IMR-90 (cell line): ENCODE results near the gene SPTB. TPM values are rescaled to one million over a fixed set of nuclear protein-coding genes. Genes with fewer than 3 reads are reported as not detected.

Experiments
- ATAC-seq: fragments of 200-7000 bp; cut with Tn5 transposase; 2 replicates; pipeline ENCODE4 v1.9.1; 2020; ENCODE audit warnings: low read depth, mild to moderate bottlenecking, moderate library complexity
- BruUV-seq: library from RNA; stranded (reverse); fragments of 400-500 nt; replicated peaks from 2 replicates; lab custom pipeline; 2021; lab: Mats Ljungman, UMichigan
- CTCF ChIA-PET: fragments of 300-600 bp; formaldehyde crosslinking; extraction: SDS; loops from one replicate; lab custom pipeline; 2021; ENCODE audit warnings: antibody characterized with exemption; lab: Yijun Ruan, JAX
- POLR2A ChIA-PET: fragments of 300-600 bp; sonication (Branson Sonifier 250); formaldehyde crosslinking; loops from one replicate; lab custom pipeline; 2022; ENCODE audit warnings: antibody characterized with exemption; ENCODE audit not compliant: unreplicated experiment; lab: Charles Lee
- DNase-seq: peaks from one replicate; pipeline ENCODE4 v3.0.0; 2013
- H2AFZ ChIP-seq: replicated peaks from 2 replicates; pipeline ENCODE3; 2013; ENCODE audit warnings: low read length, mild to moderate bottlenecking; ENCODE audit not compliant: poor library complexity
- H2AK5ac ChIP-seq: 2 replicates; pipeline ENCODE4 v1.6.1; 2013; ENCODE audit warnings: low read depth, low read length, inconsistent platforms
- H2AK9ac ChIP-seq: replicated peaks from 2 replicates; pipeline ENCODE3; 2013; ENCODE audit warnings: mild to moderate bottlenecking, low read depth, low read length, moderate library complexity; ENCODE audit not compliant: poor library complexity
- H2BK120ac ChIP-seq: 2 replicates; pipeline ENCODE4 v1.6.1; 2013; ENCODE audit warnings: low read depth, low read length, inconsistent platforms
- H2BK15ac ChIP-seq: 3 replicates; pipeline ENCODE4 v1.6.1; 2013; ENCODE audit warnings: low read depth, low read length, inconsistent platforms
- H2BK20ac ChIP-seq: 2 replicates; pipeline ENCODE4 v1.6.1; 2013; ENCODE audit warnings: low read depth, mild to moderate bottlenecking, inconsistent platforms, low read length, moderate library complexity
- H2BK5ac ChIP-seq: 2 replicates; pipeline ENCODE4 v1.6.1; 2013; ENCODE audit warnings: mild to moderate bottlenecking, low read depth, low read length, inconsistent platforms; ENCODE audit not compliant: poor library complexity, severe bottlenecking
- H3K14ac ChIP-seq: replicated peaks from 2 replicates; pipeline ENCODE4 v1.6.1; 2013; ENCODE audit warnings: low read depth, low read length, inconsistent platforms
- H3K18ac ChIP-seq: 2 replicates; pipeline ENCODE4 v1.6.1; 2013; ENCODE audit warnings: low read depth, low read length, control low read depth
- H3K23ac ChIP-seq: 2 replicates; pipeline ENCODE4 v1.6.1; 2013; ENCODE audit warnings: low read depth, low read length, inconsistent platforms
- H3K27ac ChIP-seq: 2 replicates; pipeline ENCODE4 v1.5.1; 2013; ENCODE audit warnings: mild to moderate bottlenecking, control low read depth, low read length; ENCODE audit not compliant: insufficient read depth
- H3K27me3 ChIP-seq: 2 replicates; pipeline ENCODE4 v1.6.1; 2013; ENCODE audit warnings: low read length; ENCODE audit not compliant: control insufficient read depth, insufficient read depth
- H3K36me3 ChIP-seq: 2 replicates; pipeline ENCODE4 v1.6.1; 2013; ENCODE audit warnings: low read length, mixed read lengths; ENCODE audit not compliant: control insufficient read depth, insufficient read depth
- H3K4ac ChIP-seq: 2 replicates; pipeline ENCODE4 v1.6.1; 2013; ENCODE audit warnings: low read depth, low read length, inconsistent platforms
- H3K4me1 ChIP-seq: 2 replicates; pipeline ENCODE4 v1.6.1; 2013; ENCODE audit warnings: low read length, mixed read lengths; ENCODE audit not compliant: control insufficient read depth, insufficient read depth
- H3K4me2 ChIP-seq: 2 replicates; pipeline ENCODE4 v1.6.1; 2013; ENCODE audit warnings: low read depth, mild to moderate bottlenecking, control low read depth, low read length, moderate library complexity
- H3K4me3 ChIP-seq: 2 replicates; pipeline ENCODE4 v1.5.1; 2013; ENCODE audit warnings: low read depth, mild to moderate bottlenecking, control low read depth, low read length, moderate library complexity; ENCODE audit not compliant: insufficient read depth
- H3K56ac ChIP-seq: 2 replicates; pipeline ENCODE4 v1.6.1; 2013; ENCODE audit warnings: low read length, inconsistent platforms; ENCODE audit not compliant: insufficient read depth; ENCODE audit errors: extremely low read depth
- H3K79me1 ChIP-seq, 2 experiments: 2 replicates each; pipeline ENCODE4 v1.6.1; 2013; ENCODE audit warnings: low read length in 2 of 2, inconsistent platforms in 1 of 2, low read depth in 1 of 2
- H3K9ac ChIP-seq: 2 replicates; pipeline ENCODE4 v1.6.1; 2013; ENCODE audit warnings: low read depth, low read length, control low read depth
- H3K9me1 ChIP-seq: 2 replicates; pipeline ENCODE4 v1.6.1; 2013; ENCODE audit warnings: low read length, inconsistent platforms; ENCODE audit not compliant: insufficient read depth
- H3K9me3 ChIP-seq: 2 replicates; pipeline ENCODE4 v1.6.1; 2013; ENCODE audit warnings: low read length; ENCODE audit not compliant: control insufficient read depth, insufficient read depth
- H4K20me1 ChIP-seq: 2 replicates; pipeline ENCODE4 v1.6.1; 2013; ENCODE audit warnings: low read length, inconsistent platforms; ENCODE audit not compliant: insufficient read depth
- H4K5ac ChIP-seq: 2 replicates; pipeline ENCODE4 v1.6.1; 2013; ENCODE audit warnings: mild to moderate bottlenecking, low read depth, low read length, control low read depth
- H4K8ac ChIP-seq, 2 experiments: 2 replicates each; pipeline ENCODE4 v1.6.1; 2013; ENCODE audit warnings: low read depth in 2 of 2, low read length in 2 of 2, control low read depth in 1 of 2, inconsistent platforms in 1 of 2
- H4K91ac ChIP-seq: 2 replicates; pipeline ENCODE4 v1.6.1; 2013; ENCODE audit warnings: low read depth, low read length, inconsistent platforms; ENCODE audit not compliant: insufficient read depth
- CHD1 ChIP-seq: IDR thresholded peaks from 2 replicates; pipeline ENCODE4 v1.6.1; 2012; ENCODE audit warnings: low read depth, low read length, improper control_type of control experiment
- FOS ChIP-seq: fragments of 150-350 bp; IDR thresholded peaks from 2 replicates; pipeline ENCODE4 v1.6.1; 2016; ENCODE audit warnings: low read depth, low read length
- MAFK ChIP-seq: IDR thresholded peaks from 2 replicates; pipeline ENCODE4 v1.6.1; 2012; ENCODE audit warnings: low read depth, low read length, improper control_type of control experiment
- MAZ ChIP-seq: IDR thresholded peaks from 2 replicates; pipeline ENCODE4 v1.6.1; 2012; ENCODE audit warnings: low read depth, mild to moderate bottlenecking, low read length, improper control_type of control experiment, moderate library complexity, borderline replicate concordance
- MXI1 ChIP-seq: IDR thresholded peaks from 2 replicates; pipeline ENCODE4 v1.6.1; 2012; ENCODE audit warnings: low read depth, mild to moderate bottlenecking, low read length, moderate library complexity, borderline replicate concordance
- NFE2L2 ChIP-seq: fragments of 150-350 bp; IDR thresholded peaks from 2 replicates; pipeline ENCODE4 v1.6.1; 2016; ENCODE audit warnings: low read depth, mild to moderate bottlenecking, low read length
- POLR2A ChIP-seq: IDR thresholded peaks from 2 replicates; pipeline ENCODE4 v1.6.1; 2012; ENCODE audit warnings: mild to moderate bottlenecking, low read depth, low read length
- RAD21 ChIP-seq: IDR thresholded peaks from 2 replicates; pipeline ENCODE4 v1.6.1; 2012; ENCODE audit warnings: low read length, improper control_type of control experiment
- RCOR1 ChIP-seq: IDR thresholded peaks from 2 replicates; pipeline ENCODE4 v1.6.1; 2012; ENCODE audit warnings: mild to moderate bottlenecking, low read length, improper control_type of control experiment; ENCODE audit not compliant: insufficient replicate concordance
- RFX5 ChIP-seq: IDR thresholded peaks from 2 replicates; pipeline ENCODE4 v1.8.0; 2012; ENCODE audit warnings: low read depth, mild to moderate bottlenecking, low read length, moderate library complexity
- SMC3 ChIP-seq: fragments of 150-350 bp; IDR thresholded peaks from 2 replicates; pipeline ENCODE4 v1.6.1; 2016; ENCODE audit warnings: low read depth, mild to moderate bottlenecking, antibody characterized with exemption, low read length, moderate library complexity
- WGBS, 2 experiments: methylation state at CpG; one replicate each; pipeline versions ENCODE4 v1.1.5 to v1.1.7; 2013; ENCODE audit warnings: missing lambda C conversion rate in 2 of 2; ENCODE audit not compliant: insufficient read length in 1 of 2; ENCODE audit errors: extremely low coverage in 2 of 2; 5-methylcytosine and 5-hydroxymethylcytosine counted together
- dilution Hi-C: fragments of 300-500 bp; cut with HindIII; formaldehyde crosslinking; loops from one replicate; pipeline ENCODE4 v1.14.3; 2018; ENCODE audit warnings: low sequenced_read_pairs; ENCODE audit not compliant: unreplicated experiment
- in situ Hi-C: fragments of 300-500 bp; cut with MboI; formaldehyde crosslinking; loops from 3 replicates; pipeline ENCODE4 v1.14.3; 2019; ENCODE audit warnings: low sequenced_read_pairs, inconsistent platforms, mixed read lengths
- intact Hi-C: fragments of 100-400 bp; cut with micrococcal nuclease; formaldehyde crosslinking; loops from 2 replicates; pipeline ENCODE4 v1.10.0; 2022
- polyA plus RNA-seq, 3 experiments: library from polyadenylated mRNA; depleted of rRNA; stranded (reverse); fragments of >200 nt; gene quantifications; 2 replicates each; pipeline ENCODE4 v1.2.3, GENCODE V29; 2012; ENCODE audit warnings: low replicate concordance in 1 of 3
- total RNA-seq: library from RNA; depleted of rRNA; stranded (reverse); fragments of >200 nt; gene quantifications from 2 replicates; pipeline ENCODE4 v1.2.3, GENCODE V29; 2012
- TF ChIP-seq, protein P1 (sequence below): fragments of 150-350 bp; IDR thresholded peaks from 2 replicates; pipeline ENCODE4 v1.6.1; 2017; ENCODE audit warnings: mild to moderate bottlenecking, antibody characterized with exemption, low read length, low read depth
- TF ChIP-seq, protein P2 (sequence below): fragments of 150-350 bp; IDR thresholded peaks from 2 replicates; pipeline ENCODE4 v1.6.1; 2016; ENCODE audit warnings: low read depth, mild to moderate bottlenecking, low read length, moderate library complexity, borderline replicate concordance
- TF ChIP-seq, protein P3 (sequence below): conservative IDR thresholded peaks from 2 replicates; pipeline ENCODE4 v1.5.1; 2012; ENCODE audit warnings: mild to moderate bottlenecking, low read depth, low read length, improper control_type of control experiment

The SPTB gene
- total and polyA plus RNA-seq, 2 of the 4 experiments (the other 2 are of a cell fraction) = under 0.01 to 0.07 TPM

DNA sequence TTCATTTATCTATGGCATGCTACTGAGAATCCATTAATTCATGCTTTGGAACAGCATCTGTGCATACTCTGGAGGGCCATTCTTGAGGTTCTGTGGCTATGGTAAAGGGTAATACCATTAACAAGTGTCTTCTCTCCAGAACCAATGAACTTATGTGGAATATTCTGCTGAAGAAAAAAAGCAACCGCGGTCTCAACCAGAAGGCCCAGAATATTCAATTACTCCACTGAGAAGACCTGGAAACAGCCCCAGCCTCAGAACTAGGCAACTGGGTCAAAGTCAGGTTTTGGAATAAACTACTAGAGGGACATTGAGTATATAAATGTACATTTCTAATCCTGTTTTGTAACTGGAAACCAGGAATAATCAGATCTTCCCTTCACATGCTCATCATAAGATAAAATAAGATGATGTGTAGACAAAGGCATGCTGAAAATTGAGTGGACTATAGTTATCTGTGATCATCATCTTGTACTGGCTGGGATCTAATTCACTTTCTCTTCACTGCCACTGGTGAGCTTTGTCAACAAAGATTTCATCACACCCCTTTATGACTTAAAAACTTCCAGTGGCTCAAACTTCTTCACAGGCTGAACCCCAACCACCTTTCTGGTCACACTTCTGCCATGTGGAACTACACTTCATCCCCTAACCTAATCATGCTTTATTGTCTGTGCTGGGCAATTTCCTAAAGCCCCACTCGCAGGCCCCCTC, 6.0 kb downstream of the SPTB start:
- dilution Hi-C loops = no loop called here
- no peaks in the 10 kb centered on the region for H3K79me1 ChIP-seq
- no TSS peak for BruUV-seq

More for the DNA sequence above, 6.0 kb downstream of the SPTB start:
- H3K27me3 ChIP-seq = peaks cover 59% of the 10 kb centered on the region
- H3K9me1 ChIP-seq = no peaks in the 10 kb centered on the region
- H3K4me1 ChIP-seq = no peaks in the 10 kb centered on the region
- H4K20me1 ChIP-seq = no peaks in the 10 kb centered on the region
- POLR2A ChIA-PET = no interaction called here
- no peak overlapping the region for H4K5ac ChIP-seq
- H3K56ac ChIP-seq = no peak overlapping the region
- WGBS, 2 experiments = 86% methylated on average over 1 of the region's 3 CpGs; no CpG with 5 or more reads in 1 of the 2 experiments
- CTCF ChIA-PET = no interaction called here
- H4K8ac ChIP-seq = no peak overlapping the region
- no peak overlapping the region for H3K9ac ChIP-seq
- H2AFZ ChIP-seq = no peak overlapping the region
- no peak overlapping the region for H2BK120ac ChIP-seq
- no peak overlapping the region for H3K4me2 ChIP-seq
- ATAC-seq = no peak
- H4K91ac ChIP-seq = no peak overlapping the region
- no peak overlapping the region for H2BK5ac ChIP-seq
- TF ChIP-seq NFE2L2 = no peak
- TF ChIP-seq, protein P1, sequence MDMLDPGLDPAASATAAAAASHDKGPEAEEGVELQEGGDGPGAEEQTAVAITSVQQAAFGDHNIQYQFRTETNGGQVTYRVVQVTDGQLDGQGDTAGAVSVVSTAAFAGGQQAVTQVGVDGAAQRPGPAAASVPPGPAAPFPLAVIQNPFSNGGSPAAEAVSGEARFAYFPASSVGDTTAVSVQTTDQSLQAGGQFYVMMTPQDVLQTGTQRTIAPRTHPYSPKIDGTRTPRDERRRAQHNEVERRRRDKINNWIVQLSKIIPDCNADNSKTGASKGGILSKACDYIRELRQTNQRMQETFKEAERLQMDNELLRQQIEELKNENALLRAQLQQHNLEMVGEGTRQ = no peak
- no peak for TF ChIP-seq SMC3
- no peak for TF ChIP-seq RCOR1
- TF ChIP-seq, protein P2, sequence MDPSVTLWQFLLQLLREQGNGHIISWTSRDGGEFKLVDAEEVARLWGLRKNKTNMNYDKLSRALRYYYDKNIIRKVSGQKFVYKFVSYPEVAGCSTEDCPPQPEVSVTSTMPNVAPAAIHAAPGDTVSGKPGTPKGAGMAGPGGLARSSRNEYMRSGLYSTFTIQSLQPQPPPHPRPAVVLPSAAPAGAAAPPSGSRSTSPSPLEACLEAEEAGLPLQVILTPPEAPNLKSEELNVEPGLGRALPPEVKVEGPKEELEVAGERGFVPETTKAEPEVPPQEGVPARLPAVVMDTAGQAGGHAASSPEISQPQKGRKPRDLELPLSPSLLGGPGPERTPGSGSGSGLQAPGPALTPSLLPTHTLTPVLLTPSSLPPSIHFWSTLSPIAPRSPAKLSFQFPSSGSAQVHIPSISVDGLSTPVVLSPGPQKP = no peak
- TF ChIP-seq MAZ = no peak
- TF ChIP-seq RFX5 = no peak
- TF ChIP-seq, protein P3, sequence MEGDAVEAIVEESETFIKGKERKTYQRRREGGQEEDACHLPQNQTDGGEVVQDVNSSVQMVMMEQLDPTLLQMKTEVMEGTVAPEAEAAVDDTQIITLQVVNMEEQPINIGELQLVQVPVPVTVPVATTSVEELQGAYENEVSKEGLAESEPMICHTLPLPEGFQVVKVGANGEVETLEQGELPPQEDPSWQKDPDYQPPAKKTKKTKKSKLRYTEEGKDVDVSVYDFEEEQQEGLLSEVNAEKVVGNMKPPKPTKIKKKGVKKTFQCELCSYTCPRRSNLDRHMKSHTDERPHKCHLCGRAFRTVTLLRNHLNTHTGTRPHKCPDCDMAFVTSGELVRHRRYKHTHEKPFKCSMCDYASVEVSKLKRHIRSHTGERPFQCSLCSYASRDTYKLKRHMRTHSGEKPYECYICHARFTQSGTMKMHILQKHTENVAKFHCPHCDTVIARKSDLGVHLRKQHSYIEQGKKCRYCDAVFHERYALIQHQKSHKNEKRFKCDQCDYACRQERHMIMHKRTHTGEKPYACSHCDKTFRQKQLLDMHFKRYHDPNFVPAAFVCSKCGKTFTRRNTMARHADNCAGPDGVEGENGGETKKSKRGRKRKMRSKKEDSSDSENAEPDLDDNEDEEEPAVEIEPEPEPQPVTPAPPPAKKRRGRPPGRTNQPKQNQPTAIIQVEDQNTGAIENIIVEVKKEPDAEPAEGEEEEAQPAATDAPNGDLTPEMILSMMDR = no peak
- no peak for TF ChIP-seq FOS
- no peak for TF ChIP-seq POLR2A
- TF ChIP-seq MAFK = no peak
- TF ChIP-seq MXI1 = no peak
- TF ChIP-seq RAD21 = no peak
- no peak for TF ChIP-seq CHD1
- H3K4me3 ChIP-seq = no peak overlapping the region
- no peak overlapping the region for H3K18ac ChIP-seq
- H3K23ac ChIP-seq = no peak overlapping the region
- no peak overlapping the region for H3K14ac ChIP-seq
- H3K27ac ChIP-seq = no peak overlapping the region
- no peak overlapping the region for H2AK9ac ChIP-seq
- no peak overlapping the region for H2BK20ac ChIP-seq
- no peak overlapping the region for H2BK15ac ChIP-seq
- in situ Hi-C loops = no loop called here
- H3K4ac ChIP-seq = no peak overlapping the region
- DNase-seq = peak; percentile 1
- no peak overlapping the region for H2AK5ac ChIP-seq
- no peaks in the 10 kb centered on the region for H3K36me3 ChIP-seq
- intact Hi-C loops = no loop called here
- H3K9me3 ChIP-seq = peaks cover 9% of the 10 kb centered on the region
